C4-2B (cell line): ENCODE results near the gene SIL1.

Experiments
- ZFX ChIP-seq: fragments of 450-650 bp; IDR thresholded peaks from 2 replicates; pipeline ENCODE4 v1.6.1; 2017
- TF ChIP-seq, protein P1 (sequence below): fragments of 450-650 bp; conservative IDR thresholded peaks from 2 replicates; pipeline ENCODE4 v1.5.1; 2017; ENCODE audit warnings: mild to moderate bottlenecking

- TF ChIP-seq, protein P1, sequence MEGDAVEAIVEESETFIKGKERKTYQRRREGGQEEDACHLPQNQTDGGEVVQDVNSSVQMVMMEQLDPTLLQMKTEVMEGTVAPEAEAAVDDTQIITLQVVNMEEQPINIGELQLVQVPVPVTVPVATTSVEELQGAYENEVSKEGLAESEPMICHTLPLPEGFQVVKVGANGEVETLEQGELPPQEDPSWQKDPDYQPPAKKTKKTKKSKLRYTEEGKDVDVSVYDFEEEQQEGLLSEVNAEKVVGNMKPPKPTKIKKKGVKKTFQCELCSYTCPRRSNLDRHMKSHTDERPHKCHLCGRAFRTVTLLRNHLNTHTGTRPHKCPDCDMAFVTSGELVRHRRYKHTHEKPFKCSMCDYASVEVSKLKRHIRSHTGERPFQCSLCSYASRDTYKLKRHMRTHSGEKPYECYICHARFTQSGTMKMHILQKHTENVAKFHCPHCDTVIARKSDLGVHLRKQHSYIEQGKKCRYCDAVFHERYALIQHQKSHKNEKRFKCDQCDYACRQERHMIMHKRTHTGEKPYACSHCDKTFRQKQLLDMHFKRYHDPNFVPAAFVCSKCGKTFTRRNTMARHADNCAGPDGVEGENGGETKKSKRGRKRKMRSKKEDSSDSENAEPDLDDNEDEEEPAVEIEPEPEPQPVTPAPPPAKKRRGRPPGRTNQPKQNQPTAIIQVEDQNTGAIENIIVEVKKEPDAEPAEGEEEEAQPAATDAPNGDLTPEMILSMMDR, result no peak
- no peak for TF ChIP-seq ZFX
These were observed 193.5 kb downstream of the SIL1 start for GRCh38 chr5:139004374-139005307.
